Esophagus muscularis mucosa (tissue), 4 donors: Measurements from ENCODE around the gene MRPS23.
"Not testable (repeated sequence)": the region's sequence is repeated elsewhere in the genome, so short reads cannot be mapped to it uniquely, and the experiment has no call there.

Source experiments
- EP300 ChIP-seq: sonication (generic); formaldehyde crosslinking; IDR thresholded peaks from one replicate; pipeline ENCODE4 v1.6.1; 2017; ENCODE audit warnings: antibody characterized with exemption
- POLR2A ChIP-seq: fragments of 450-650 bp; IDR thresholded peaks from one replicate; pipeline ENCODE4 v1.6.1; 2017; ENCODE audit warnings: antibody characterized with exemption, moderate library complexity, mild to moderate bottlenecking, low read depth
- POLR2AphosphoS5 ChIP-seq, 2 donors: sonication (generic); formaldehyde crosslinking; IDR thresholded peaks; one replicate each; pipeline ENCODE4 v1.6.1; 2017; ENCODE audit warnings: antibody characterized with exemption in 2 of 2
- TF ChIP-seq, protein P1 (sequence below), 3 experiments: fragments of 200-600 bp in 2 of 3; fragments of 450-650 bp in 1 of 3; sonication (generic) in 2 of 3; IDR thresholded peaks; one replicate each; pipeline ENCODE4 v1.5.1; 2017 to 2019; ENCODE audit warnings: antibody characterized with exemption in 3 of 3, mild to moderate bottlenecking in 2 of 3, moderate library complexity in 1 of 3

DNA sequence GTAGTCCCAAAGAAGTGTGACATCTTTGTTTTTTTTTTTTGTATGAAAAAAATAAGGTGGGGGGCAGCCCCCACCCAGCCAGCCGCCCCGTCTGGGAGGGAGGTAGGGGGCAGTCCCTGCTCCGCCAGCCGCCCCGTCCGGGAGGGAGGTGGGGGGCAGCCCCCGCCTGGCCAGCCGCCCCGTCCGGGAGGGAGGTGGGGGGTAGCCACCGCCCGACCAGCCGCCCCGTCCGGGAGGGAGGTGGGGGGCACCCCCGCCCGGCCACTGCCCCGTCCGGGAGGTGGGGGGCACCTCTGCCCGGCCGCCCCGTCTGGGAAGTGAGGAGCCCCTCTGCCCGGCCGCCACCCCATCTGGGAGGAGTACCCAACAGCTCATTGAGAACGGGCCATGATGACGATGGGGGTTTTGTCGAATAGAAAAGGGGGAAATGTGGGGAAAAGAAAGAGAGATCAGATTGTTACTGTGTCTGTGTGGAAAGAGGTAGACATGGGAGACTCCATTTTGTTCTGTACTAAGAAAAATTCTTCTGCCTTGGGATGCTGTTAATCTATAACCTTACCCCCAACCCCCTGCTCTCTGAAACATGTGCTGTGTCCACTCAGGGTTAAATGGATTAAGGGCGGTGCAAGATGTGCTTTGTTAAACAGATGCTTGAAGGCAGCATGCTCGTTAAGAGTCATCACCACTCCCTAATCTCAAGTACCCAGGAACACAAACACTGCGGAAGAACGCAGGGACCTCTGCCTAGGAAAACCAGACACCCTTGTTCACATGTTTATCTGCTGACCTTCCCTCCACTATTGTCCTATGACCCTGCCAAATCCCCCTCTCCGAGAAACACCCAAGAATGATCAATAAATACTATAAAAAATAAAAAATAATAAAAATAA is 3.5 kb downstream of the MRPS23 start:
- TF ChIP-seq, protein P1, sequence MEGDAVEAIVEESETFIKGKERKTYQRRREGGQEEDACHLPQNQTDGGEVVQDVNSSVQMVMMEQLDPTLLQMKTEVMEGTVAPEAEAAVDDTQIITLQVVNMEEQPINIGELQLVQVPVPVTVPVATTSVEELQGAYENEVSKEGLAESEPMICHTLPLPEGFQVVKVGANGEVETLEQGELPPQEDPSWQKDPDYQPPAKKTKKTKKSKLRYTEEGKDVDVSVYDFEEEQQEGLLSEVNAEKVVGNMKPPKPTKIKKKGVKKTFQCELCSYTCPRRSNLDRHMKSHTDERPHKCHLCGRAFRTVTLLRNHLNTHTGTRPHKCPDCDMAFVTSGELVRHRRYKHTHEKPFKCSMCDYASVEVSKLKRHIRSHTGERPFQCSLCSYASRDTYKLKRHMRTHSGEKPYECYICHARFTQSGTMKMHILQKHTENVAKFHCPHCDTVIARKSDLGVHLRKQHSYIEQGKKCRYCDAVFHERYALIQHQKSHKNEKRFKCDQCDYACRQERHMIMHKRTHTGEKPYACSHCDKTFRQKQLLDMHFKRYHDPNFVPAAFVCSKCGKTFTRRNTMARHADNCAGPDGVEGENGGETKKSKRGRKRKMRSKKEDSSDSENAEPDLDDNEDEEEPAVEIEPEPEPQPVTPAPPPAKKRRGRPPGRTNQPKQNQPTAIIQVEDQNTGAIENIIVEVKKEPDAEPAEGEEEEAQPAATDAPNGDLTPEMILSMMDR (IDR thresholded peaks at IDR 0.05): not testable (repeated sequence)
- TF ChIP-seq POLR2A; EP300; POLR2AphosphoS5 (IDR thresholded peaks at IDR 0.05): not testable (repeated sequence)
